Activated CD4-positive, CD25-positive, alpha-beta regulatory T cell treated with anti-CD3 and anti-CD28 coated beads, Interleukin-2, amount 50 U/mL, for 72 hours (primary cell): ENCODE data around the gene SIGMAR1.

Experiments used
- DNase-seq: peaks from one replicate; pipeline ENCODE4 v3.0.0; 2021

The SIGMAR1 gene

GRCh38 chr9:34600908-34601307, 36.7 kb downstream of the SIGMAR1 start:
- no peak for DNase-seq

- DNase-seq = no peak
Measured at GRCh38 chr9:34599546-34599945, 38.0 kb downstream of the SIGMAR1 start.

- DNase-seq = no peak
Measured at GRCh38 chr9:34594177-34594576, 43.4 kb downstream of the SIGMAR1 start.

- DNase-seq = no peak
Measured at GRCh38 chr9:34592895-34593601, 44.5 kb downstream of the SIGMAR1 start.

- DNase-seq = no peak
Measured at GRCh38 chr9:34591917-34592866, 45.4 kb downstream of the SIGMAR1 start.

- peak; percentile 89 for DNase-seq
Measured at GRCh38 chr9:34591248-34591916, 46.2 kb downstream of the SIGMAR1 start.

GRCh38 chr9:34590381-34591247, 47.0 kb downstream of the SIGMAR1 start:
- DNase-seq = no peak

- DNase-seq = no peak
Measured at GRCh38 chr9:34589636-34590380, 47.8 kb downstream of the SIGMAR1 start, which contains the start of gene CNTFR. Gene CNTFR, minus strand, starts transcription at chr9:34589724. Its CDS starts 20,743 bp downstream, at chr9:34568981.

GRCh38 chr9:34588671-34589635, 48.6 kb downstream of the SIGMAR1 start:
- no peak for DNase-seq

GRCh38 chr9:34587271-34587670, 50.3 kb downstream of the SIGMAR1 start:
- DNase-seq = no peak

GRCh38 chr9:34585946-34586669, 51.5 kb downstream of the SIGMAR1 start:
- DNase-seq = no peak

GRCh38 chr9:34584970-34585369, 52.6 kb downstream of the SIGMAR1 start:
- DNase-seq = no peak
